HepG2 (cell line): ENCODE data around the gene GRIK2. TPM values are rescaled to one million over a fixed set of nuclear protein-coding genes. Genes with fewer than 3 reads are reported as not detected.

Source experiments
- ATAC-seq: fragments of 200-7000 bp; cut with Tn5 transposase; 3 replicates; pipeline ENCODE4 v1.9.1; 2020; ENCODE audit warnings: mild to moderate bottlenecking, moderate library complexity
- BruUV-seq: library from RNA; stranded (reverse); fragments of 400-500 nt; replicated peaks from 2 replicates; lab custom pipeline; 2021; lab: Mats Ljungman, UMichigan
- CTCF ChIA-PET: fragments of 300-600 bp; formaldehyde crosslinking; extraction: SDS; loops from one replicate; lab custom pipeline; 2021; ENCODE audit warnings: low total read pairs, inconsistent platforms, low intra/inter-chr PET ratio; lab: Yijun Ruan, JAX
- POLR2A ChIA-PET: fragments of 350-600 bp; sonication (Branson Sonifier 250); formaldehyde crosslinking; loops from one replicate; lab custom pipeline; 2020; ENCODE audit warnings: antibody characterized with exemption, inconsistent platforms; lab: Yijun Ruan, JAX
- DNase-seq: peaks from one replicate; pipeline ENCODE4 v3.0.0-alpha.2; 2015; ENCODE audit warnings: low spot score
- FAIRE-seq: peaks from 3 replicates; lab custom pipeline; 2011; peaks lifted over from hg19 to GRCh38; lab: Jason Lieb, UNC
- H2AFZ ChIP-seq: one replicate; pipeline ENCODE4 v1.6.1; 2011; ENCODE audit warnings: low read length, inconsistent platforms
- H3K27ac ChIP-seq: fragments of 300-600 bp; 3 replicates; pipeline ENCODE4 v1.8.0; 2011; ENCODE audit warnings: mixed run types, mild to moderate bottlenecking, mixed read lengths, low read length, inconsistent platforms; ENCODE audit not compliant: insufficient read depth; ENCODE audit errors: extremely low read length
- H3K27me3 ChIP-seq, 2 experiments: fragments of 200-600 bp in 1 of 2; 2 replicates in 1 of 2; 3 replicates in 1 of 2; pipeline versions ENCODE4 v1.6.0 to v1.8.0; 2011; ENCODE audit warnings: low read length in 2 of 2, mild to moderate bottlenecking in 2 of 2, moderate library complexity in 2 of 2, inconsistent platforms in 1 of 2; ENCODE audit not compliant: insufficient read depth in 2 of 2, control insufficient read depth in 1 of 2
- H3K36me3 ChIP-seq, 2 experiments: fragments of 200-600 bp in 1 of 2; replicated peaks in 1 of 2; 2 replicates in 1 of 2; 3 replicates in 1 of 2; pipeline versions ENCODE4 v1.5.1 to v1.8.0; 2011; ENCODE audit warnings: low read length in 2 of 2, inconsistent platforms in 1 of 2; ENCODE audit not compliant: insufficient read depth in 2 of 2, control insufficient read depth in 1 of 2
- H3K4me1 ChIP-seq: 2 replicates; pipeline ENCODE4 v1.5.1; 2012; ENCODE audit warnings: low read length, inconsistent platforms; ENCODE audit not compliant: insufficient read depth
- H3K4me2 ChIP-seq: 2 replicates; pipeline ENCODE4 v1.6.0; 2011; ENCODE audit warnings: low read depth, low read length, inconsistent platforms
- H3K4me3 ChIP-seq, 3 experiments: fragments of 200-600 bp in 1 of 3; sonication (generic), shearing (Covaris generic) in 1 of 3; replicated peaks in 1 of 3; 2 replicates each; pipeline ENCODE4 v1.5.1; 2011 to 2016; ENCODE audit warnings: low read length in 3 of 3, inconsistent platforms in 2 of 3, low read depth in 2 of 3, mild to moderate bottlenecking in 2 of 3, control low read depth in 1 of 3, mixed read lengths in 1 of 3; ENCODE audit not compliant: insufficient read depth in 1 of 3
- H3K79me2 ChIP-seq: one replicate; pipeline ENCODE4 v1.6.1; 2011; ENCODE audit warnings: low read length, inconsistent platforms; ENCODE audit not compliant: insufficient read depth
- H3K9ac ChIP-seq: 2 replicates; pipeline ENCODE4 v1.6.0; 2011; ENCODE audit warnings: mild to moderate bottlenecking, low read depth, low read length, inconsistent platforms; ENCODE audit not compliant: insufficient read depth
- H3K9me3 ChIP-seq: 2 replicates; pipeline ENCODE4 v1.5.1; 2012; ENCODE audit warnings: mild to moderate bottlenecking, low read length
- H4K20me1 ChIP-seq: 2 replicates; pipeline ENCODE4 v1.6.0; 2011; ENCODE audit warnings: inconsistent platforms, mild to moderate bottlenecking, low read length, moderate library complexity; ENCODE audit not compliant: insufficient read depth
- BCLAF1 ChIP-seq: fragments of 450-650 bp; IDR thresholded peaks from 2 replicates; pipeline ENCODE4 v1.6.1; 2017; ENCODE audit warnings: mild to moderate bottlenecking
- BRCA1 ChIP-seq: sonication (generic); formaldehyde crosslinking; IDR thresholded peaks from 2 replicates; pipeline ENCODE4 v1.4.0; 2020; ENCODE audit warnings: missing genetic modification reagents
- ESRRA ChIP-seq: sonication (generic); formaldehyde crosslinking; IDR thresholded peaks from 2 replicates; pipeline ENCODE4 v1.5.1; 2020; ENCODE audit warnings: mild to moderate bottlenecking, low read depth, missing genetic modification reagents
- GTF3A ChIP-seq: sonication (generic); formaldehyde crosslinking; conservative IDR thresholded peaks from 2 replicates; pipeline ENCODE4 v1.4.0; 2020; ENCODE audit warnings: mild to moderate bottlenecking, missing genetic modification reagents
- IKZF4 ChIP-seq: sonication (generic); formaldehyde crosslinking; IDR thresholded peaks from 2 replicates; pipeline ENCODE4 v1.5.1; 2020; ENCODE audit warnings: borderline replicate concordance, mild to moderate bottlenecking, low read depth, missing genetic modification reagents; ENCODE audit errors: not compliant biosample characterization
- KLF11 ChIP-seq: IDR thresholded peaks from 2 replicates; pipeline ENCODE4 v1.6.1; 2016; ENCODE audit warnings: missing compliant biosample characterization
- MLLT10 ChIP-seq: sonication (generic); formaldehyde crosslinking; IDR thresholded peaks from 2 replicates; pipeline ENCODE4 v1.4.0; 2020; ENCODE audit warnings: missing genetic modification reagents
- PTBP1 ChIP-seq: fragments of 200-400 bp; formaldehyde crosslinking; IDR thresholded peaks from 2 replicates; pipeline ENCODE4 v1.6.1; 2018; ENCODE audit warnings: low read length, low read depth; ENCODE audit not compliant: poor library complexity, severe bottlenecking
- ZNF10 ChIP-seq: sonication (generic); formaldehyde crosslinking; IDR thresholded peaks from 2 replicates; pipeline ENCODE4 v1.4.0; 2020; ENCODE audit warnings: mild to moderate bottlenecking, low read depth, missing genetic modification reagents, borderline replicate concordance
- ZNF343 ChIP-seq: sonication (generic); formaldehyde crosslinking; IDR thresholded peaks from 2 replicates; pipeline ENCODE4 v1.4.0; 2020; ENCODE audit warnings: mild to moderate bottlenecking, missing genetic modification reagents
- ZNF451 ChIP-seq: sonication (generic); formaldehyde crosslinking; IDR thresholded peaks from 2 replicates; pipeline ENCODE4 v1.5.0; 2020; ENCODE audit warnings: mild to moderate bottlenecking, missing genetic modification reagents
- ZNF503 ChIP-seq: sonication (generic); formaldehyde crosslinking; IDR thresholded peaks from 2 replicates; pipeline ENCODE4 v1.4.0; 2020; ENCODE audit warnings: missing genetic modification reagents
- ZNF589 ChIP-seq: sonication (generic); formaldehyde crosslinking; conservative IDR thresholded peaks from 2 replicates; pipeline ENCODE4 v1.8.0; 2022; ENCODE audit warnings: mild to moderate bottlenecking, moderate library complexity, missing genetic modification reagents
- ZNF614 ChIP-seq: IDR thresholded peaks from 2 replicates; pipeline ENCODE4 v1.6.1; 2018; ENCODE audit warnings: missing biosample characterization, missing genetic modification reagents, inconsistent platforms, borderline replicate concordance
- ZNF615 ChIP-seq: sonication (generic); formaldehyde crosslinking; IDR thresholded peaks from 2 replicates; pipeline ENCODE4 v1.5.0; 2020; ENCODE audit warnings: mild to moderate bottlenecking, missing genetic modification reagents, borderline replicate concordance
- ZSCAN5A ChIP-seq: sonication (generic); formaldehyde crosslinking; IDR thresholded peaks from 2 replicates; pipeline ENCODE4 v1.8.0; 2022; ENCODE audit warnings: mild to moderate bottlenecking, missing genetic modification reagents, borderline replicate concordance
- WGBS: methylation state at CpG from one replicate; pipeline ENCODE4 v1.1.6; 2017; ENCODE audit warnings: low lambda C conversion rate; 5-methylcytosine and 5-hydroxymethylcytosine counted together
- in situ Hi-C: cut with HindIII; loops from 2 replicates; pipeline ENCODE4 v1.10.0; 2017; ENCODE audit warnings: low pct_unique_long_range_greater_than_20kb; ENCODE audit not compliant: extremely low pct_ligation_motif_present
- intact Hi-C: fragments of 100-400 bp; cut with micrococcal nuclease; formaldehyde crosslinking; loops from one replicate; pipeline ENCODE4 v1.10.0; 2022; ENCODE audit not compliant: unreplicated experiment
- polyA plus RNA-seq, 8 experiments: library from polyadenylated mRNA; depleted of rRNA in 3 of 8; stranded (reverse) in 7 of 8; unstranded in 1 of 8; fragments of >200 nt; fragmentation: Illumina TruSeq in 4 of 8; extraction: Trizol in 4 of 8; gene quantifications; 2 replicates each; pipeline versions ENCODE4 v1.2.1 to v1.2.3, GENCODE V29; 2011 to 2016; ENCODE audit warnings: low read depth in 4 of 8, missing spikeins in 1 of 8, mixed read lengths in 1 of 8; ENCODE audit not compliant: insufficient read depth in 1 of 8
- total RNA-seq, 5 experiments: library from RNA; depleted of rRNA; stranded (reverse); fragments of >200 nt; fragmentation: Illumina TruSeq; extraction: Trizol; gene quantifications; 2 replicates each; pipeline ENCODE4 v1.2.3, GENCODE V29; 2016; ENCODE audit warnings: low read depth in 1 of 5

The GRIK2 gene
- total and polyA plus RNA-seq, 2 of the 13 experiments (the other 11 are each of a cell fraction or from before 2014, with no cell fraction given): not detected

- Histone ChIP-seq H4K20me1 (no peaks in the 10 kb centered on the region), H3K4me3 (no peak overlapping the region), H3K9ac (no peak overlapping the region), H3K27ac (no peak overlapping the region), H2AFZ (no peak overlapping the region), H3K79me2 (no peaks in the 10 kb centered on the region), H3K4me1 (no peaks in the 10 kb centered on the region), H3K27me3 (no peaks in the 10 kb centered on the region), H3K36me3 (no peaks in the 10 kb centered on the region), H3K9me3 (no peaks in the 10 kb centered on the region; the same call in 1 of the 2 replicates), H3K4me2 (no peak overlapping the region)
- ChIA-PET POLR2A (no interaction called here), CTCF (no interaction called here)
- WGBS: 96% methylated on average over 1 of the region's 1 CpG
- FAIRE-seq: no peak
- BruUV-seq: no TSS peak
- no peak for TF ChIP-seq ZNF343 (CRISPR knock-in tag)
- TF ChIP-seq PTBP1: no peak
- TF ChIP-seq ZNF10 (CRISPR knock-in tag): no peak
- TF ChIP-seq ZNF615 (CRISPR knock-in tag): no peak
- no peak for TF ChIP-seq BRCA1
- no peak for TF ChIP-seq IKZF4
- TF ChIP-seq ZNF503 (CRISPR knock-in tag): no peak
- no peak for TF ChIP-seq KLF11
- TF ChIP-seq GTF3A (CRISPR knock-in tag): no peak
- no peak for TF ChIP-seq ZNF614 (CRISPR knock-in tag)
- no peak for TF ChIP-seq MLLT10 (CRISPR knock-in tag)
- TF ChIP-seq ESRRA (CRISPR knock-in tag): no peak
- no peak for TF ChIP-seq ZSCAN5A
- no peak for TF ChIP-seq ZNF589
- TF ChIP-seq ZNF451 (CRISPR knock-in tag): no peak
- no peak for TF ChIP-seq BCLAF1
- intact Hi-C loops (no loop called here), in situ Hi-C loops (no loop called here)
- no peak for ATAC-seq
- no peak for DNase-seq
Measured at GRCh38 chr6:101783287-101783686, 389.8 kb downstream of the GRIK2 start.
